ENCODE data around the gene RNF43.

DNA sequence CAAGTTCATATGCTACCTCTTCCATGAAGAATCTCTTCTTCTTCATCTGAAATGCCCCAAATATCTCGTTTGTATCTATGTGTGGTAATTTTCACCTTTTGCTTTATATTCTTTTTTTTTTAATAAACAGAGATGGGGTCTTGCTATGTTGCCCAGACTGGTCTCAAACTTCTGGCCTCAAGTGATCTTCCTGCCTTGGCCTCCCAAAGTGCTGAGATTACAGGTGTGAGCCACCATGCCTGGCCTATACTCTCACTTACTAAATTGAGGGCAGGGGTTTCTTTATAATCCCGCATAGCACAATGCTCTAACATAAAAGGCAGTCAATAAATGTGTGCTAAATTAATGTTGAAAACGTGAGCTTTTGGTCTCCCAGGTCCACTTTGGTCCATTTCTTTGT is 30.6 kb downstream of the RNF43 start:
- TF ChIP-seq EZH2 (IDR thresholded peaks at IDR 0.05; ENCODE audit: insufficient read depth, poor library complexity, severe bottlenecking) (no peak), EZH2phosphoT487 (IDR thresholded peaks at IDR 0.05; ENCODE audit: insufficient read depth, low read depth) (no peak)

All from GM23248 (cell line).